ENCODE data around the gene MAP3K19. TPM values are rescaled to one million over a fixed set of nuclear protein-coding genes. Genes with fewer than 3 reads are reported as not detected.

Gene MAP3K19
- total and polyA plus RNA-seq, 2 experiments from 2014 or later: not detected

DNA sequence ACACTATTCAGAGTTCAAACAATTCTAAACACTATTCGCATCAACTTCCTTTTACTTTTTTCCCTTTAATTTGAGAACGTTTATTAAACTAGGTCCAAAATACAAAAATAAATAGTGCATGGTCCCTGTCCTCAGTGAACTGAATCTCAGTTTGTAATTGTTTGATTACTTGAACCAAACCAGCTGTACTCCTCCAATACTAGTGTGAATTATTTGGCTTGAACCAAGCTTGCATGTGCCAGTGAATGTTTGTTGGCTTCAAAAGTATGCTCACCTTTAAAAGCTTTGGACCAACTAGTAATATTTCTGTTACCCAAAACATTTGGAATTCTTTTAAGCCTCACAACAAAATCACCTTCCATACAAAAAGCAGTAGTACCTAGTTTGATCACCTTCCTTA, 113.1 kb downstream of the MAP3K19 start:
- TF ChIP-seq, protein P1, sequence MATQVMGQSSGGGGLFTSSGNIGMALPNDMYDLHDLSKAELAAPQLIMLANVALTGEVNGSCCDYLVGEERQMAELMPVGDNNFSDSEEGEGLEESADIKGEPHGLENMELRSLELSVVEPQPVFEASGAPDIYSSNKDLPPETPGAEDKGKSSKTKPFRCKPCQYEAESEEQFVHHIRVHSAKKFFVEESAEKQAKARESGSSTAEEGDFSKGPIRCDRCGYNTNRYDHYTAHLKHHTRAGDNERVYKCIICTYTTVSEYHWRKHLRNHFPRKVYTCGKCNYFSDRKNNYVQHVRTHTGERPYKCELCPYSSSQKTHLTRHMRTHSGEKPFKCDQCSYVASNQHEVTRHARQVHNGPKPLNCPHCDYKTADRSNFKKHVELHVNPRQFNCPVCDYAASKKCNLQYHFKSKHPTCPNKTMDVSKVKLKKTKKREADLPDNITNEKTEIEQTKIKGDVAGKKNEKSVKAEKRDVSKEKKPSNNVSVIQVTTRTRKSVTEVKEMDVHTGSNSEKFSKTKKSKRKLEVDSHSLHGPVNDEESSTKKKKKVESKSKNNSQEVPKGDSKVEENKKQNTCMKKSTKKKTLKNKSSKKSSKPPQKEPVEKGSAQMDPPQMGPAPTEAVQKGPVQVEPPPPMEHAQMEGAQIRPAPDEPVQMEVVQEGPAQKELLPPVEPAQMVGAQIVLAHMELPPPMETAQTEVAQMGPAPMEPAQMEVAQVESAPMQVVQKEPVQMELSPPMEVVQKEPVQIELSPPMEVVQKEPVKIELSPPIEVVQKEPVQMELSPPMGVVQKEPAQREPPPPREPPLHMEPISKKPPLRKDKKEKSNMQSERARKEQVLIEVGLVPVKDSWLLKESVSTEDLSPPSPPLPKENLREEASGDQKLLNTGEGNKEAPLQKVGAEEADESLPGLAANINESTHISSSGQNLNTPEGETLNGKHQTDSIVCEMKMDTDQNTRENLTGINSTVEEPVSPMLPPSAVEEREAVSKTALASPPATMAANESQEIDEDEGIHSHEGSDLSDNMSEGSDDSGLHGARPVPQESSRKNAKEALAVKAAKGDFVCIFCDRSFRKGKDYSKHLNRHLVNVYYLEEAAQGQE (IDR thresholded peaks at IDR 0.05; ENCODE audit: unreplicated experiment): no peak
- TF ChIP-seq, protein P2, sequence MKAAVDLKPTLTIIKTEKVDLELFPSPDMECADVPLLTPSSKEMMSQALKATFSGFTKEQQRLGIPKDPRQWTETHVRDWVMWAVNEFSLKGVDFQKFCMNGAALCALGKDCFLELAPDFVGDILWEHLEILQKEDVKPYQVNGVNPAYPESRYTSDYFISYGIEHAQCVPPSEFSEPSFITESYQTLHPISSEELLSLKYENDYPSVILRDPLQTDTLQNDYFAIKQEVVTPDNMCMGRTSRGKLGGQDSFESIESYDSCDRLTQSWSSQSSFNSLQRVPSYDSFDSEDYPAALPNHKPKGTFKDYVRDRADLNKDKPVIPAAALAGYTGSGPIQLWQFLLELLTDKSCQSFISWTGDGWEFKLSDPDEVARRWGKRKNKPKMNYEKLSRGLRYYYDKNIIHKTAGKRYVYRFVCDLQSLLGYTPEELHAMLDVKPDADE (IDR thresholded peaks at IDR 0.05): no peak
- no peak for TF ChIP-seq ZNF331 (CRISPR knock-in tag; IDR thresholded peaks at IDR 0.05; ENCODE audit: low read depth)
- TF ChIP-seq, protein P3, sequence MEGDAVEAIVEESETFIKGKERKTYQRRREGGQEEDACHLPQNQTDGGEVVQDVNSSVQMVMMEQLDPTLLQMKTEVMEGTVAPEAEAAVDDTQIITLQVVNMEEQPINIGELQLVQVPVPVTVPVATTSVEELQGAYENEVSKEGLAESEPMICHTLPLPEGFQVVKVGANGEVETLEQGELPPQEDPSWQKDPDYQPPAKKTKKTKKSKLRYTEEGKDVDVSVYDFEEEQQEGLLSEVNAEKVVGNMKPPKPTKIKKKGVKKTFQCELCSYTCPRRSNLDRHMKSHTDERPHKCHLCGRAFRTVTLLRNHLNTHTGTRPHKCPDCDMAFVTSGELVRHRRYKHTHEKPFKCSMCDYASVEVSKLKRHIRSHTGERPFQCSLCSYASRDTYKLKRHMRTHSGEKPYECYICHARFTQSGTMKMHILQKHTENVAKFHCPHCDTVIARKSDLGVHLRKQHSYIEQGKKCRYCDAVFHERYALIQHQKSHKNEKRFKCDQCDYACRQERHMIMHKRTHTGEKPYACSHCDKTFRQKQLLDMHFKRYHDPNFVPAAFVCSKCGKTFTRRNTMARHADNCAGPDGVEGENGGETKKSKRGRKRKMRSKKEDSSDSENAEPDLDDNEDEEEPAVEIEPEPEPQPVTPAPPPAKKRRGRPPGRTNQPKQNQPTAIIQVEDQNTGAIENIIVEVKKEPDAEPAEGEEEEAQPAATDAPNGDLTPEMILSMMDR (conservative IDR thresholded peaks at IDR 0.05; ENCODE audit: low read depth in 2 of 2): no peak
- TF ChIP-seq NANOG (IDR thresholded peaks at IDR 0.05; ENCODE audit: borderline replicate concordance): no peak
- TF ChIP-seq JUNB (IDR thresholded peaks at IDR 0.05; ENCODE audit: unreplicated experiment): no peak
- TF ChIP-seq EZH2 (IDR thresholded peaks at IDR 0.05; ENCODE audit: low read depth, unreplicated experiment): no peak
- TF ChIP-seq, protein P4, sequence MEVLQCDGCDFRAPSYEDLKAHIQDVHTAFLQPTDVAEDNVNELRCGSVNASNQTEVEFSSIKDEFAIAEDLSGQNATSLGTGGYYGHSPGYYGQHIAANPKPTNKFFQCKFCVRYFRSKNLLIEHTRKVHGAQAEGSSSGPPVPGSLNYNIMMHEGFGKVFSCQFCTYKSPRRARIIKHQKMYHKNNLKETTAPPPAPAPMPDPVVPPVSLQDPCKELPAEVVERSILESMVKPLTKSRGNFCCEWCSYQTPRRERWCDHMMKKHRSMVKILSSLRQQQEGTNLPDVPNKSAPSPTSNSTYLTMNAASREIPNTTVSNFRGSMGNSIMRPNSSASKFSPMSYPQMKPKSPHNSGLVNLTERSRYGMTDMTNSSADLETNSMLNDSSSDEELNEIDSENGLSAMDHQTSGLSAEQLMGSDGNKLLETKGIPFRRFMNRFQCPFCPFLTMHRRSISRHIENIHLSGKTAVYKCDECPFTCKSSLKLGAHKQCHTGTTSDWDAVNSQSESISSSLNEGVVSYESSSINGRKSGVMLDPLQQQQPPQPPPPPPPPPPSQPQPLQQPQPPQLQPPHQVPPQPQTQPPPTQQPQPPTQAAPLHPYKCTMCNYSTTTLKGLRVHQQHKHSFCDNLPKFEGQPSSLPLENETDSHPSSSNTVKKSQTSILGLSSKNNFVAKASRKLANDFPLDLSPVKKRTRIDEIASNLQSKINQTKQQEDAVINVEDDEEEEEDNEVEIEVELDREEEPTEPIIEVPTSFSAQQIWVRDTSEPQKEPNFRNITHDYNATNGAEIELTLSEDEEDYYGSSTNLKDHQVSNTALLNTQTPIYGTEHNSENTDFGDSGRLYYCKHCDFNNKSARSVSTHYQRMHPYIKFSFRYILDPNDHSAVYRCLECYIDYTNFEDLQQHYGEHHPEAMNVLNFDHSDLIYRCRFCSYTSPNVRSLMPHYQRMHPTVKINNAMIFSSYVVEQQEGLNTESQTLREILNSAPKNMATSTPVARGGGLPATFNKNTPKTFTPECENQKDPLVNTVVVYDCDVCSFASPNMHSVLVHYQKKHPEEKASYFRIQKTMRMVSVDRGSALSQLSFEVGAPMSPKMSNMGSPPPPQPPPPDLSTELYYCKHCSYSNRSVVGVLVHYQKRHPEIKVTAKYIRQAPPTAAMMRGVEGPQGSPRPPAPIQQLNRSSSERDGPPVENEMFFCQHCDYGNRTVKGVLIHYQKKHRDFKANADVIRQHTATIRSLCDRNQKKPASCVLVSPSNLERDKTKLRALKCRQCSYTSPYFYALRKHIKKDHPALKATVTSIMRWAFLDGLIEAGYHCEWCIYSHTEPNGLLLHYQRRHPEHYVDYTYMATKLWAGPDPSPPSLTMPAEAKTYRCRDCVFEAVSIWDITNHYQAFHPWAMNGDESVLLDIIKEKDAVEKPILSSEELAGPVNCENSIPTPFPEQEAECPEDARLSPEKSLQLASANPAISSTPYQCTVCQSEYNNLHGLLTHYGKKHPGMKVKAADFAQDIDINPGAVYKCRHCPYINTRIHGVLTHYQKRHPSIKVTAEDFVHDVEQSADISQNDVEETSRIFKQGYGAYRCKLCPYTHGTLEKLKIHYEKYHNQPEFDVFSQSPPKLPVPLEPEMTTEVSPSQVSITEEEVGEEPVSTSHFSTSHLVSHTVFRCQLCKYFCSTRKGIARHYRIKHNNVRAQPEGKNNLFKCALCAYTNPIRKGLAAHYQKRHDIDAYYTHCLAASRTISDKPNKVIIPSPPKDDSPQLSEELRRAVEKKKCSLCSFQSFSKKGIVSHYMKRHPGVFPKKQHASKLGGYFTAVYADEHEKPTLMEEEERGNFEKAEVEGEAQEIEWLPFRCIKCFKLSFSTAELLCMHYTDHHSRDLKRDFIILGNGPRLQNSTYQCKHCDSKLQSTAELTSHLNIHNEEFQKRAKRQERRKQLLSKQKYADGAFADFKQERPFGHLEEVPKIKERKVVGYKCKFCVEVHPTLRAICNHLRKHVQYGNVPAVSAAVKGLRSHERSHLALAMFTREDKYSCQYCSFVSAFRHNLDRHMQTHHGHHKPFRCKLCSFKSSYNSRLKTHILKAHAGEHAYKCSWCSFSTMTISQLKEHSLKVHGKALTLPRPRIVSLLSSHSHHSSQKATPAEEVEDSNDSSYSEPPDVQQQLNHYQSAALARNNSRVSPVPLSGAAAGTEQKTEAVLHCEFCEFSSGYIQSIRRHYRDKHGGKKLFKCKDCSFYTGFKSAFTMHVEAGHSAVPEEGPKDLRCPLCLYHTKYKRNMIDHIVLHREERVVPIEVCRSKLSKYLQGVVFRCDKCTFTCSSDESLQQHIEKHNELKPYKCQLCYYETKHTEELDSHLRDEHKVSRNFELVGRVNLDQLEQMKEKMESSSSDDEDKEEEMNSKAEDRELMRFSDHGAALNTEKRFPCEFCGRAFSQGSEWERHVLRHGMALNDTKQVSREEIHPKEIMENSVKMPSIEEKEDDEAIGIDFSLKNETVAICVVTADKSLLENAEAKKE (CRISPR knock-in tag; IDR thresholded peaks at IDR 0.05): no peak
- no peak for TF ChIP-seq STAT1 (IDR thresholded peaks at IDR 0.05; ENCODE audit: unreplicated experiment)
- TF ChIP-seq CREB1 (CRISPR knock-in tag; IDR thresholded peaks at IDR 0.05; ENCODE audit: low read depth): no peak
- TF ChIP-seq ZNF114 (CRISPR knock-in tag; IDR thresholded peaks at IDR 0.05): no peak
- no peak for TF ChIP-seq EZH2phosphoT487 (IDR thresholded peaks at IDR 0.05; ENCODE audit: unreplicated experiment)
- no peak for TF ChIP-seq POLR2AphosphoS5 (IDR thresholded peaks at IDR 0.05; ENCODE audit: low read depth)
- DNase-seq (ENCODE audit: low spot score) (no peak), ATAC-seq (no peak)
- peaks cover 50% of the 10 kb centered on the region for H4K20me1 ChIP-seq (replicated peaks; ENCODE audit: insufficient read depth)
- peaks cover 8% of the 10 kb centered on the region; the same call in 1 of the 2 replicates for H3K36me3 ChIP-seq (ENCODE audit: insufficient read depth)
- peaks cover 18% of the 10 kb centered on the region for H3K4me1 Mint-ChIP-seq
- peaks cover 100% of the 10 kb centered on the region for H3K79me2 ChIP-seq (replicated peaks; ENCODE audit: insufficient read depth)
- H3K27me3 Mint-ChIP-seq (ENCODE audit: insufficient read depth, low read depth, poor library complexity): peaks cover 5% of the 10 kb centered on the region
- H2AFZ ChIP-seq: no peak overlapping the region
- H3K4me3 Mint-ChIP-seq: no peak overlapping the region
- H3K4me1 ChIP-seq (ENCODE audit: insufficient read depth): peaks cover 10% of the 10 kb centered on the region; the same call in 1 of the 2 replicates
- no peak overlapping the region for H3K27ac ChIP-seq (ENCODE audit: low read depth)
- no peak overlapping the region for H3K27ac Mint-ChIP-seq
- H3K4me3 ChIP-seq: no peak overlapping the region
- H3K36me3 Mint-ChIP-seq (ENCODE audit: low read depth): peaks cover 33% of the 10 kb centered on the region; the same call in 2 of the 3 replicates
- no peaks in the 10 kb centered on the region for H3K9me2 ChIP-seq (ENCODE audit: insufficient read depth)
- no peaks in the 10 kb centered on the region for H3K27me3 ChIP-seq (ENCODE audit: insufficient read depth)
- no peaks in the 10 kb centered on the region for H3K9me3 Mint-ChIP-seq
- H3F3A ChIP-seq (replicated peaks; ENCODE audit: low read depth): no peaks in the 10 kb centered on the region
- H3K4me2 ChIP-seq: no peak overlapping the region

Data from GM23338 (cell line).